Posterior cingulate gyrus (tissue), 11 donors: ENCODE measurements around the gene GRWD1.

Experiments
- DNase-seq, 10 donors: peaks; one replicate each; pipeline versions ENCODE4 v3.0.0 to v3.0.0-alpha.2; 2020 to 2021; ENCODE audit warnings: mixed read lengths in 3 of 10
- intact Hi-C: fragments of 100-400 bp; cut with DNase I; formaldehyde crosslinking; loops from one replicate; pipeline ENCODE4 v1.15.1; 2023

The GRWD1 gene

GRCh38 chr19:48445606-48446481, at the start of gene GRWD1:
Gene GRWD1 (plus strand): TSS chr19:48445983. CDS start chr19:48446006, 23 bp downstream.
- peak; percentile 80 to 98 (median 88) for DNase-seq
- intact Hi-C loops: loop anchor here (2.0 to 5.0 kb wide), 2 partner anchors 23 to 54 kb away; partner anchors contain the start of genes CYTH2, GRIN2D and KDELR1

GRCh38 chr19:48396016-48396823, 49.6 kb upstream of the GRWD1 start:
- intact Hi-C loops: no loop called here
- no peak for DNase-seq

- no peak for DNase-seq
- intact Hi-C loops: no loop called here
These were observed 49.0 kb upstream of the GRWD1 start for GRCh38 chr19:48396824-48397176.

GRCh38 chr19:48397263-48398101, 48.3 kb upstream of the GRWD1 start:
- intact Hi-C loops: no loop called here
- no peak for DNase-seq

GRCh38 chr19:48398102-48398374, 47.7 kb upstream of the GRWD1 start:
- intact Hi-C loops: no loop called here
- DNase-seq: no peak

- peak in 3 of 10 donors; percentile 19 to 89 (median 35) for DNase-seq
- intact Hi-C loops: no loop called here
These were observed 47.2 kb upstream of the GRWD1 start for GRCh38 chr19:48398375-48399235.

- intact Hi-C loops: no loop called here
These were observed 45.6 kb upstream of the GRWD1 start for GRCh38 chr19:48400018-48400742.

GRCh38 chr19:48401287-48401686, 44.5 kb upstream of the GRWD1 start:
- intact Hi-C loops: no loop called here
- DNase-seq: peak in 1 of 10 donors; percentile 11

More at GRCh38 chr19:48400018-48400742, 45.6 kb upstream of the GRWD1 start:
- DNase-seq: no peak

- DNase-seq: peak in 3 of 10 donors; percentile 37 to 52 (median 47)
- intact Hi-C loops: no loop called here
These were observed 42.2 kb upstream of the GRWD1 start for GRCh38 chr19:48403606-48404005.

- peak in 1 of 10 donors; percentile 67 for DNase-seq
- intact Hi-C loops: no loop called here
These were observed 40.6 kb upstream of the GRWD1 start for GRCh38 chr19:48405010-48405659.

GRCh38 chr19:48405850-48406249, 39.9 kb upstream of the GRWD1 start:
- peak in 1 of 10 donors; percentile 5 for DNase-seq
- intact Hi-C loops: no loop called here

- DNase-seq: peak in 3 of 10 donors; percentile 42 to 82 (median 81)
- intact Hi-C loops: no loop called here
These were observed 31.8 kb upstream of the GRWD1 start for GRCh38 chr19:48413879-48414587.

GRCh38 chr19:48415395-48415794, 30.4 kb upstream of the GRWD1 start:
- DNase-seq: peak in 5 of 10 donors; percentile 22 to 83 (median 32)
- intact Hi-C loops: no loop called here

- peak in 2 of 10 donors; percentile 63 to 69 for DNase-seq
- intact Hi-C loops: no loop called here
These were observed 30.0 kb upstream of the GRWD1 start for GRCh38 chr19:48415806-48416221.

GRCh38 chr19:48417421-48417820, 28.4 kb upstream of the GRWD1 start:
- intact Hi-C loops: no loop called here
- peak in 3 of 10 donors; percentile 21 to 51 (median 39) for DNase-seq

GRCh38 chr19:48418317-48419064, 27.3 kb upstream of the GRWD1 start:
- DNase-seq: peak in 3 of 10 donors; percentile 32 to 49 (median 44)
- intact Hi-C loops: no loop called here
